HG02588 (cell line): ENCODE measurements around the gene GNAS.

Experiments used
- ATAC-seq: cut with Tn5 transposase; IDR thresholded peaks from one replicate; pipeline ENCODE4 v1.9.1; 2021; ENCODE audit warnings: mild to moderate bottlenecking, moderate library complexity; ENCODE audit not compliant: unreplicated experiment

GNAS gene

GRCh38 chr20:58877976-58878360 is 25.5 kb downstream of the GNAS start:
- ATAC-seq: no peak

- no peak for ATAC-seq
These were observed 25.9 kb downstream of the GNAS start for GRCh38 chr20:58878399-58878798.

- no peak for ATAC-seq
These were observed 27.9 kb downstream of the GNAS start for GRCh38 chr20:58880441-58880840.

GRCh38 chr20:58880994-58881752 is 28.7 kb downstream of the GNAS start:
- no peak for ATAC-seq

- no peak for ATAC-seq
These were observed 30.2 kb downstream of the GNAS start for GRCh38 chr20:58882704-58883089.

GRCh38 chr20:58883241-58883691 is 30.8 kb downstream of the GNAS start:
- ATAC-seq: no peak

GRCh38 chr20:58884966-58885365 is 32.5 kb downstream of the GNAS start:
- ATAC-seq: no peak

GRCh38 chr20:58886546-58886945 is 34.0 kb downstream of the GNAS start:
- no peak for ATAC-seq

- ATAC-seq: no peak
These were observed 35.6 kb downstream of the GNAS start for GRCh38 chr20:58888103-58888502.

- ATAC-seq: peak; percentile 38
These were observed 36.2 kb downstream of the GNAS start for GRCh38 chr20:58888521-58889333.

GRCh38 chr20:58889334-58889760 is 36.8 kb downstream of the GNAS start:
- ATAC-seq: no peak

GRCh38 chr20:58889798-58890517 is 37.4 kb downstream of the GNAS start:
- no peak for ATAC-seq

- peak; percentile 26 for ATAC-seq
These were observed 38.1 kb downstream of the GNAS start for GRCh38 chr20:58890518-58891085.

- peak; percentile 27 for ATAC-seq
These were observed 38.7 kb downstream of the GNAS start for GRCh38 chr20:58891086-58891717.

- ATAC-seq: no peak
These were observed 39.2 kb downstream of the GNAS start for GRCh38 chr20:58891718-58892140.

GRCh38 chr20:58892141-58892931 is 39.8 kb downstream of the GNAS start:
- ATAC-seq: no peak

- no peak for ATAC-seq
These were observed 40.4 kb downstream of the GNAS start for GRCh38 chr20:58892932-58893224.

GRCh38 chr20:58893355-58894120 is 41.0 kb downstream of the GNAS start:
- no peak for ATAC-seq
